ENCODE data around the gene ATG4D.

Gene ATG4D

DNA sequence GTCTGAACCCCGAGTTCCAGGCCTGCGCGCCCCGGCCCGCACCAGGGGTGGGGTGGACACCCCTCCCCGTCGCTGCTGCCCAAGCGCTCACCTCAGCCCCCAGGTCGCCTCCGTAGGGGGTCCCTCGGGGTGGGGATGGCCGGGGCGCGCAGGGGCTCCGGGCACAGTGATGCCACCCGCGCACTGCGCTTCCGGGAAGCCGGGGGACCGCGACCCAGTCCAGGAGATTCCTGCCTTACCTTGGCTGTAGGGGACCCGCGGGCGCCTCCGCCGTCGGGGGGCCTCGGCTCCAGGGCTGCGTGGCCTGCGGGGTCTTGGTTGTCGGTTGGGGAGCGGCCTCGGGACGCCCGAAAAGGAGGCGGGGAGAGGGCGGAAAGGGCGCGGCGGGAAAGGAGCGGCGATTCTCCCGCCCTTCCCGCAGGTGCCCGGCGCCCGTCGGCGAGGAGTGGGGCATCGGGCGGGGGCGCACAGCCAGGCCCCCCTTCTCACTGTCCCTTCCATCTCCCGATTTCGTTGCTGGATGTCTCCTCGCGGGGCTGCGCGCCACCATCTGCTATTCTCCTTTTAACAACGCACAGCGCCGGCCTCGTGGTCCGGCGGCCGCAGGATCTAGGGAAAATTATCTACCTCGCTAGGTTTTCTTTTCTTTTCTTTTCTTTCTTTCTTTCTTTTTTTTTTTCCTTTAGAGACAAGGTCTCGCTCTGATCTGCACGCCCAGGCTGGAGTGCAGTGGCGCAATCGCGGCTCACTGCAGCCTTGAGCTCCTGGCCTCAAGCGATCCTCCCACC is 40.5 kb upstream of the ATG4D start, which contains the start of gene KEAP1:
TSS of gene KEAP1 (minus strand) at position 355 of the 788 bp plus-strand sequence. CDS start 3,323 bp downstream, outside the sequence.
- H4K20me1 ChIP-seq (ENCODE audit: insufficient read depth, low read length) = peaks cover 16% of the 10 kb centered on the region
- H3K9me3 ChIP-seq (ENCODE audit: insufficient read depth, low read length, severe bottlenecking) = no peaks in the 10 kb centered on the region
- H3K9ac ChIP-seq (ENCODE audit: low read depth, low read length) = peak within 1 kb of the TSS; percentile 100
- DNase-seq (peak; percentile 63), ATAC-seq (ENCODE audit: insufficient read depth, low read depth) (peak; percentile 56)
- H3K4me2 ChIP-seq (ENCODE audit: insufficient read depth, low read length) = peak within 1 kb of the TSS; percentile 72
- H3K27me3 ChIP-seq (ENCODE audit: insufficient read depth, low read length, poor library complexity) = no peaks in the 10 kb centered on the region
- TF ChIP-seq, protein P1, sequence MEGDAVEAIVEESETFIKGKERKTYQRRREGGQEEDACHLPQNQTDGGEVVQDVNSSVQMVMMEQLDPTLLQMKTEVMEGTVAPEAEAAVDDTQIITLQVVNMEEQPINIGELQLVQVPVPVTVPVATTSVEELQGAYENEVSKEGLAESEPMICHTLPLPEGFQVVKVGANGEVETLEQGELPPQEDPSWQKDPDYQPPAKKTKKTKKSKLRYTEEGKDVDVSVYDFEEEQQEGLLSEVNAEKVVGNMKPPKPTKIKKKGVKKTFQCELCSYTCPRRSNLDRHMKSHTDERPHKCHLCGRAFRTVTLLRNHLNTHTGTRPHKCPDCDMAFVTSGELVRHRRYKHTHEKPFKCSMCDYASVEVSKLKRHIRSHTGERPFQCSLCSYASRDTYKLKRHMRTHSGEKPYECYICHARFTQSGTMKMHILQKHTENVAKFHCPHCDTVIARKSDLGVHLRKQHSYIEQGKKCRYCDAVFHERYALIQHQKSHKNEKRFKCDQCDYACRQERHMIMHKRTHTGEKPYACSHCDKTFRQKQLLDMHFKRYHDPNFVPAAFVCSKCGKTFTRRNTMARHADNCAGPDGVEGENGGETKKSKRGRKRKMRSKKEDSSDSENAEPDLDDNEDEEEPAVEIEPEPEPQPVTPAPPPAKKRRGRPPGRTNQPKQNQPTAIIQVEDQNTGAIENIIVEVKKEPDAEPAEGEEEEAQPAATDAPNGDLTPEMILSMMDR (IDR thresholded peaks at IDR 0.05; ENCODE audit: borderline replicate concordance, extremely low read depth, low read length, poor library complexity, severe bottlenecking) = peak; percentile 2
- TF ChIP-seq EZH2 (IDR thresholded peaks at IDR 0.05; ENCODE audit: borderline replicate concordance, low read depth, low read length, severe bottlenecking) = no peak
- H3K4me3 ChIP-seq (ENCODE audit: low read depth in 1 of 2, low read length in 2 of 2) = peak within 1 kb of the TSS; percentile 40 to 82
- peak within 1 kb of the TSS; percentile 97 for H2AFZ ChIP-seq (ENCODE audit: low read depth, low read length)
- peaks cover 51% of the 10 kb centered on the region for H3K79me2 ChIP-seq (ENCODE audit: insufficient read depth, low read length)
- H3K27ac ChIP-seq (ENCODE audit: low read length) = peak within 1 kb of the TSS; percentile 91
- peaks cover 34% of the 10 kb centered on the region for H3K36me3 ChIP-seq (ENCODE audit: insufficient read depth, low read length)
- H3K4me1 ChIP-seq (ENCODE audit: insufficient read depth, low read length) = peaks cover 45% of the 10 kb centered on the region

DNA sequence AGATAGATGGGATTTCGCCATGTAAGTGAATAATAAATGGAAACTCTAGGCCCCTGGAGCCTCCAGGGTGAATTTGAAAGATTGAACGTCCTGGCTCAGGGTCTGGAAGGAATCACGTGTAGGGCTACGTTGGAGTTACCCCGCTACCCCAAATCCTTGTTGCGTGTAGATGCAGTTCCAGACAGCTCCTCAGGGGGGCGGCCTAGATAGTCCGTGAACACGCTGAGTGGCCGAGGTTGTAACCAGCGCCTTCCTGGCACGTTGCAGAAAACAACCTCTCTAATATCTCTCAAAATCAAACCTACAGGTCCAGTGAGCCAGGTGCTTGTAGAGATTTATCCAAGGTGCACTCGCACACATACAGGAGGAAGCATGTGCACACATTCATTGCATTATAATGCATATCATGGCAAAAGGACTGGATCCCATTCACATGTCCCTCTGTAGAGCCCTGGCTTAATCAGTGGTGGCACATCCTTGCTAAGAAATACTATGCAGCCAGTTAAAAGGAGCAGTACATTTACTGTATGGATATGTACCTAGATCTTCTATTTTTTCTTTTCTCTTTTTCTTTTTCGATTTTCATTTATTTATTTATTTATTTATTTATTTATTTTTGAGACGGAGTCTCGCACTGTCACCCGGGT is 38.0 kb upstream of the ATG4D start:
- Histone ChIP-seq H3K9ac (ENCODE audit: low read depth, low read length) (no peak overlapping the region), H3K27ac (ENCODE audit: low read length) (no peak overlapping the region), H3K9me3 (ENCODE audit: insufficient read depth, low read length, severe bottlenecking) (no peaks in the 10 kb centered on the region), H3K36me3 (ENCODE audit: insufficient read depth, low read length) (peaks cover 11% of the 10 kb centered on the region; the same call in 1 of the 2 replicates), H3K4me2 (ENCODE audit: insufficient read depth, low read length) (no peak overlapping the region), H2AFZ (ENCODE audit: low read depth, low read length) (no peak overlapping the region), H4K20me1 (ENCODE audit: insufficient read depth, low read length) (no peaks in the 10 kb centered on the region), H3K4me3 (ENCODE audit: low read depth in 1 of 2, low read length in 2 of 2) (no peak overlapping the region), H3K4me1 (ENCODE audit: insufficient read depth, low read length) (peaks cover 34% of the 10 kb centered on the region), H3K27me3 (ENCODE audit: insufficient read depth, low read length, poor library complexity) (no peaks in the 10 kb centered on the region), H3K79me2 (ENCODE audit: insufficient read depth, low read length) (peaks cover 25% of the 10 kb centered on the region)
- no peak for ATAC-seq (ENCODE audit: insufficient read depth, low read depth)
- TF ChIP-seq, protein P1 (IDR thresholded peaks at IDR 0.05; ENCODE audit: borderline replicate concordance, extremely low read depth, low read length, poor library complexity, severe bottlenecking) = peak; percentile 90
- no peak for TF ChIP-seq EZH2 (IDR thresholded peaks at IDR 0.05; ENCODE audit: borderline replicate concordance, low read depth, low read length, severe bottlenecking)
- peak; percentile 80 for DNase-seq

DNA sequence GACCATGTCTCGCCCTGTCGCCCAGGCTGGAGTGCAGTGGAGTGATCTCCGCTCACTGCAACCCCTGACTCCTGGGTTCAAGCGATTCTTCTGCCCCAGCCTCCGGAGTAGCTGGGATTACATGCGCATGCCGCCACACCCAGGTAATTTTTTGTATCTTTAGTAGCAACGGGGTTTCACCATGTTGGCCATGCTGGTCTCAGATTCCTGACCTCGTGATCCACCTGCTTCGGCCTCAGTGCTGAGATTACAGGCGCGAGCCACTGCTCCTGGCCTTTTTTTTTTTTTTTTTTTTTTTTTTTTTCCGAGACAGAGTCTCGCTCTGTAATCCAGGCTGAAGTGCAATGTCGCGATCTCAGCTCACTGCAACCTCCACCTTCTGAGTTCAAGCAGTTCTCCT is 35.7 kb upstream of the ATG4D start:
- TF ChIP-seq, protein P1 (IDR thresholded peaks at IDR 0.05; ENCODE audit: borderline replicate concordance, extremely low read depth, low read length, poor library complexity, severe bottlenecking) = no peak
- TF ChIP-seq EZH2 (IDR thresholded peaks at IDR 0.05; ENCODE audit: borderline replicate concordance, low read depth, low read length, severe bottlenecking) = no peak

More for the DNA sequence above, 35.7 kb upstream of the ATG4D start:
- Histone ChIP-seq H3K27ac (ENCODE audit: low read length) (no peak overlapping the region), H3K36me3 (ENCODE audit: insufficient read depth, low read length) (no peaks in the 10 kb centered on the region; the same call in 1 of the 2 replicates), H3K4me1 (ENCODE audit: insufficient read depth, low read length) (peaks cover 22% of the 10 kb centered on the region), H3K27me3 (ENCODE audit: insufficient read depth, low read length, poor library complexity) (no peaks in the 10 kb centered on the region), H3K9me3 (ENCODE audit: insufficient read depth, low read length, severe bottlenecking) (no peaks in the 10 kb centered on the region), H2AFZ (ENCODE audit: low read depth, low read length) (no peak overlapping the region), H3K4me2 (ENCODE audit: insufficient read depth, low read length) (no peak overlapping the region), H3K79me2 (ENCODE audit: insufficient read depth, low read length) (peaks cover 4% of the 10 kb centered on the region; the same call in 1 of the 2 replicates), H4K20me1 (ENCODE audit: insufficient read depth, low read length) (no peaks in the 10 kb centered on the region), H3K4me3 (ENCODE audit: low read depth in 1 of 2, low read length in 2 of 2) (no peak overlapping the region), H3K9ac (ENCODE audit: low read depth, low read length) (no peak overlapping the region)
- no peak for ATAC-seq (ENCODE audit: insufficient read depth, low read depth)
- no peak for DNase-seq

Measured in DND-41 (cell line).